OCI-LY7 (cell line): ENCODE data around the gene GPR132. TPM values are rescaled to one million over a fixed set of nuclear protein-coding genes. Genes with fewer than 3 reads are reported as not detected.

Experiments used
- BruUV-seq: library from RNA; stranded (reverse); fragments of 400-500 nt; replicated peaks from 2 replicates; lab custom pipeline; 2021; lab: Mats Ljungman, UMichigan
- CTCF ChIA-PET: fragments of 300-600 bp; sonication (Branson Sonifier 250); formaldehyde crosslinking; loops from one replicate; lab custom pipeline; 2022; ENCODE audit warnings: antibody characterized with exemption; ENCODE audit not compliant: unreplicated experiment; lab: Charles Lee
- POLR2A ChIA-PET: fragments of 300-600 bp; sonication (Branson Sonifier 250); formaldehyde crosslinking; loops from one replicate; lab custom pipeline; 2022; ENCODE audit warnings: antibody characterized with exemption; lab: Charles Lee
- DNase-seq: peaks from one replicate; pipeline ENCODE4 v3.0.0-alpha.2; 2015; ENCODE audit warnings: low spot score
- H2AFZ ChIP-seq: fragments of 200-600 bp; sonication (generic), shearing (Covaris generic); 2 replicates; pipeline ENCODE4 v1.6.1; 2014; ENCODE audit warnings: mild to moderate bottlenecking, antibody characterized with exemption, low read length, moderate library complexity
- H3K27ac ChIP-seq: fragments of 200-600 bp; sonication (generic); 2 replicates; pipeline ENCODE4 v1.5.1; 2014; ENCODE audit warnings: mixed run types, low read depth, mild to moderate bottlenecking, moderate library complexity, low read length, inconsistent platforms; ENCODE audit not compliant: poor library complexity, severe bottlenecking
- H3K36me3 ChIP-seq: fragments of 200-600 bp; sonication (generic); 2 replicates; pipeline ENCODE4 v1.6.1; 2014; ENCODE audit warnings: mild to moderate bottlenecking, antibody characterized with exemption, low read length, moderate library complexity, mixed read lengths; ENCODE audit not compliant: insufficient read depth
- H3K4me1 ChIP-seq: fragments of 200-600 bp; sonication (generic); 2 replicates; pipeline ENCODE4 v1.5.1; 2014; ENCODE audit warnings: mild to moderate bottlenecking, low read length; ENCODE audit not compliant: insufficient read depth, poor library complexity, severe bottlenecking
- H3K4me2 ChIP-seq: fragments of 200-600 bp; sonication (generic); 2 replicates; pipeline ENCODE4 v1.6.1; 2014; ENCODE audit warnings: mild to moderate bottlenecking, low read length
- H3K4me3 ChIP-seq: fragments of 200-600 bp; sonication (generic); 2 replicates; pipeline ENCODE4 v1.5.1; 2014; ENCODE audit warnings: mild to moderate bottlenecking, low read depth, low read length; ENCODE audit not compliant: poor library complexity, severe bottlenecking
- H3K79me2 ChIP-seq: fragments of 200-600 bp; sonication (generic); 2 replicates; pipeline ENCODE4 v1.6.1; 2016; ENCODE audit warnings: low read depth, mild to moderate bottlenecking, low read length, moderate library complexity, mixed read lengths; ENCODE audit not compliant: insufficient read depth
- H3K9me2 ChIP-seq: fragments of 200-600 bp; sonication (generic); 2 replicates; pipeline ENCODE4 v1.6.1; 2016; ENCODE audit warnings: mild to moderate bottlenecking, low read length, mixed read lengths; ENCODE audit not compliant: insufficient read depth
- H3K9me3 ChIP-seq: fragments of 200-600 bp; sonication (generic); 2 replicates; pipeline ENCODE4 v1.6.1; 2014; ENCODE audit warnings: mild to moderate bottlenecking, mixed run types, low read length, mixed read lengths
- H4K20me1 ChIP-seq: fragments of 200-600 bp; sonication (generic); 2 replicates; pipeline ENCODE4 v1.6.1; 2014; ENCODE audit warnings: mild to moderate bottlenecking, antibody characterized with exemption, low read length, moderate library complexity, mixed read lengths; ENCODE audit not compliant: insufficient read depth
- EZH2phosphoT487 ChIP-seq: fragments of 200-600 bp; sonication (generic); IDR thresholded peaks from 2 replicates; pipeline ENCODE4 v1.6.1; 2018; ENCODE audit warnings: low read depth, borderline replicate concordance, mild to moderate bottlenecking, mixed run types, antibody characterized with exemption, low read length, moderate library complexity, mixed read lengths
- intact Hi-C: fragments of 100-400 bp; cut with micrococcal nuclease; formaldehyde crosslinking; loops from one replicate; pipeline ENCODE4 v1.10.0; 2022; ENCODE audit not compliant: unreplicated experiment
- total RNA-seq, 2 experiments: library from RNA; depleted of rRNA in 1 of 2; stranded (reverse); fragments of >200 nt in 1 of 2; shearing (Covaris generic) in 1 of 2; gene quantifications; 2 replicates each; pipeline ENCODE4 v1.2.3, GENCODE V29; 2014 to 2022
- TF ChIP-seq, protein P1 (sequence below): fragments of 200-600 bp; sonication (generic); conservative IDR thresholded peaks from 2 replicates; pipeline ENCODE4 v1.5.1; 2014; ENCODE audit warnings: mild to moderate bottlenecking, antibody characterized with exemption, low read length, moderate library complexity, mixed read lengths

Gene GPR132
- total RNA-seq, 2 experiments from 2014 or later: 1.0 to 3.0 TPM

DNA sequence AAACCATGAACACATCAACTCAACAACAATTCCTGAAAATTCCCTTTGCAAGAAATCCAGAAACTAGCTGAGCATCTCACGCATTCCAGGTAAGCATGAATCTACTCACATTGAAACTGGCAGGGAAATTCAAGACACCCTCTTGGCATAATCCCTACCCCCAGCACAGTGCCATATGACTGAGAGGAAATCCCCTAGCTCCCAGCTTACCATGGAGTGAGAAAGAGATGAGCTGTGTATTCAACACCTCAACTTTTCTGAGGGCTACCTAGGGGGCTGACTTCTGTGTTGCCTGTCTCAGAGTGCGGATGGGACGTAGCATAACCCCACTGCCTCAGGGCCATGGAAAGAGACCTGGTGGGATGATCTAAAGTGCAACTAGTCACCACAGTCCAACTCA lies 37.7 kb upstream of the GPR132 start:
- H4K20me1 ChIP-seq: no peaks in the 10 kb centered on the region
- H2AFZ ChIP-seq: no peak overlapping the region
- H3K9me2 ChIP-seq: no peaks in the 10 kb centered on the region
- H3K4me1 ChIP-seq: no peaks in the 10 kb centered on the region
- POLR2A ChIA-PET: interaction anchor here (0.5 kb wide), 1 partner anchor 13 kb away, joined by 3 read pairs; no protein-coding TSS in a partner anchor
- DNase-seq: no peak
- no TSS peak for BruUV-seq
- H3K36me3 ChIP-seq: no peaks in the 10 kb centered on the region
- H3K4me2 ChIP-seq: no peak overlapping the region
- no peak overlapping the region for H3K27ac ChIP-seq
- H3K9me3 ChIP-seq: 0 out of 2 replicates have a peak, but pooled peaks cover 8% of the 10 kb centered on the region
- no peaks in the 10 kb centered on the region for H3K79me2 ChIP-seq
- no peak overlapping the region for H3K4me3 ChIP-seq
- CTCF ChIA-PET: no interaction called here
- TF ChIP-seq, protein P1, sequence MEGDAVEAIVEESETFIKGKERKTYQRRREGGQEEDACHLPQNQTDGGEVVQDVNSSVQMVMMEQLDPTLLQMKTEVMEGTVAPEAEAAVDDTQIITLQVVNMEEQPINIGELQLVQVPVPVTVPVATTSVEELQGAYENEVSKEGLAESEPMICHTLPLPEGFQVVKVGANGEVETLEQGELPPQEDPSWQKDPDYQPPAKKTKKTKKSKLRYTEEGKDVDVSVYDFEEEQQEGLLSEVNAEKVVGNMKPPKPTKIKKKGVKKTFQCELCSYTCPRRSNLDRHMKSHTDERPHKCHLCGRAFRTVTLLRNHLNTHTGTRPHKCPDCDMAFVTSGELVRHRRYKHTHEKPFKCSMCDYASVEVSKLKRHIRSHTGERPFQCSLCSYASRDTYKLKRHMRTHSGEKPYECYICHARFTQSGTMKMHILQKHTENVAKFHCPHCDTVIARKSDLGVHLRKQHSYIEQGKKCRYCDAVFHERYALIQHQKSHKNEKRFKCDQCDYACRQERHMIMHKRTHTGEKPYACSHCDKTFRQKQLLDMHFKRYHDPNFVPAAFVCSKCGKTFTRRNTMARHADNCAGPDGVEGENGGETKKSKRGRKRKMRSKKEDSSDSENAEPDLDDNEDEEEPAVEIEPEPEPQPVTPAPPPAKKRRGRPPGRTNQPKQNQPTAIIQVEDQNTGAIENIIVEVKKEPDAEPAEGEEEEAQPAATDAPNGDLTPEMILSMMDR: no peak
- TF ChIP-seq EZH2phosphoT487: no peak
- intact Hi-C loops: no loop called here

DNA sequence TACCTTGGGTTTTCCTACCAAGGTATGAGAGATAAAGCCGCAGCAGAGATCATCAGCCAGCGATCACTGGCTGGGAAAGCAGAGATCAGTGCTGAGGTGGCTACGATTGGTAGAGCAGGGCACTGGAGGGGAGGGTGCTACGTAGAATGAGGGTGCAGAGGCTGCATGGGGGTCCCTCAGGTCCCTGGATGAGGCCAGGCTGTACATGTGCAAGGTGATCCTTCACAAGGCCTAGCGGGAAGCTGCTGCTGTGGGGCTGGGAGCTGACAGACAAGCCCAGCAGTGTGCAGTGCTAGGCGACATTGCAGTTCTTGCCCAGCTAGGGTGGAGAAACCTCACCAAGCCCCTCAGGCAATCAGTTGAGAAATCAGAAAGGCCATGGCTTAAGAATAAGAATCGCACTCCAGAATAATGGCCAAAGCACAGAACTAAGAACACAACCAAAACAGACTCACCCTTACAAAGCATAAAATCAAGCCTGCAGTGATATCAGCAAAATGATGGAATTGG lies 37.2 kb upstream of the GPR132 start:
- Histone ChIP-seq H3K79me2 (no peaks in the 10 kb centered on the region), H3K27ac (no peak overlapping the region), H3K36me3 (no peaks in the 10 kb centered on the region), H3K4me3 (no peak overlapping the region), H3K9me2 (no peaks in the 10 kb centered on the region), H4K20me1 (no peaks in the 10 kb centered on the region), H3K9me3 (0 out of 2 replicates have a peak, but pooled peaks cover 8% of the 10 kb centered on the region), H3K4me2 (no peak overlapping the region), H2AFZ (no peak overlapping the region), H3K4me1 (no peaks in the 10 kb centered on the region)
- no peak for DNase-seq
- intact Hi-C loops: no loop called here
- ChIA-PET CTCF (no interaction called here), POLR2A (interaction anchor here (0.5 kb wide), 1 partner anchor 14 kb away, joined by 3 read pairs; no protein-coding TSS in a partner anchor)
- BruUV-seq: no TSS peak
- TF ChIP-seq EZH2phosphoT487: no peak
- TF ChIP-seq, protein P1: no peak

DNA sequence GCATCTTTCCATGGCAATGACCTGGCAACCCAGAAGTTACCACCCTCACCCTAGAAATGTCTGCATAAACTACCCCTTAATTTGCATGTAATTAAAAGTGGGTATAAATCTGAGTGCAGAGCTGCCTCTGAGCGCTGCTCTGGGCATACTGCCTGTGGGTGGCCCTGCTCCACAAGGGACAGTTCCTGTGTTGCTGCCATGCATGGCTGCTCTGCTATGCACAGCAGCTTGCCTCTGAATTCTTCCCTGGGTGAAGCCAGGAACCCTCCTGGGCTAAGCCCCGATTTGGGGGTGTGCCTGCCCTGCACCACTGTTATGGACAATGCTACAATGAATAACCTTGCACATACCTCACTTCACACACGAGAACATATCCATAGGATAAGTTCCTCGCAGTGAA lies 35.7 kb upstream of the GPR132 start:
- no peaks in the 10 kb centered on the region for H3K36me3 ChIP-seq
- TF ChIP-seq EZH2phosphoT487: no peak
- TF ChIP-seq, protein P1: no peak
- 0 out of 2 replicates have a peak, but pooled peaks cover 8% of the 10 kb centered on the region for H3K9me3 ChIP-seq
- BruUV-seq: no TSS peak
- no peak overlapping the region for H3K4me2 ChIP-seq
- no peak overlapping the region for H3K4me3 ChIP-seq
- intact Hi-C loops: no loop called here
- H3K4me1 ChIP-seq: no peaks in the 10 kb centered on the region
- no peak overlapping the region for H3K27ac ChIP-seq
- H3K9me2 ChIP-seq: no peaks in the 10 kb centered on the region
- ChIA-PET CTCF (no interaction called here), POLR2A (no interaction called here)
- H2AFZ ChIP-seq: no peak overlapping the region
- no peaks in the 10 kb centered on the region for H4K20me1 ChIP-seq
- no peak for DNase-seq
- H3K79me2 ChIP-seq: no peaks in the 10 kb centered on the region
